H1 (cell line): ENCODE measurements around the gene HIC2.
"Not testable (repeated sequence)": the region's sequence is repeated elsewhere in the genome, so short reads cannot be mapped to it uniquely, and the experiment has no call there.

Experiments used
- EZH2 ChIP-seq: fragments of 200-600 bp; sonication (generic); IDR thresholded peaks from 2 replicates; pipeline ENCODE4 v1.7.1; 2012; ENCODE audit warnings: low read depth, mild to moderate bottlenecking, moderate library complexity, low read length, inconsistent platforms; ENCODE audit not compliant: severe bottlenecking
- SIN3A ChIP-seq, 2 experiments: IDR thresholded peaks in 1 of 2; conservative IDR thresholded peaks in 1 of 2; 2 replicates each; pipeline ENCODE4 v1.6.1; 2011 to 2012; ENCODE audit warnings: low read length in 2 of 2, improper control_type of control experiment in 1 of 2, low read depth in 1 of 2, mild to moderate bottlenecking in 1 of 2
- SP2 ChIP-seq: IDR thresholded peaks from 2 replicates; pipeline ENCODE4 v1.6.1; 2012; ENCODE audit warnings: mild to moderate bottlenecking, low read length, inconsistent platforms
- YY1 ChIP-seq: IDR thresholded peaks from 2 replicates; pipeline ENCODE4 v1.6.1; 2011; ENCODE audit warnings: low read depth, mild to moderate bottlenecking, low read length
- TF ChIP-seq, protein P1 (sequence below), 3 experiments: IDR thresholded peaks; 1 replicate in 2 of 3; 2 replicates in 1 of 3; pipeline versions ENCODE4 v1.5.1 to v1.6.1; 2011; ENCODE audit warnings: low read length in 3 of 3, mild to moderate bottlenecking in 3 of 3, inconsistent platforms in 2 of 3, low read depth in 1 of 3, moderate library complexity in 1 of 3; ENCODE audit not compliant: insufficient read depth in 1 of 3; ENCODE audit errors: control extremely low read depth in 1 of 3

DNA sequence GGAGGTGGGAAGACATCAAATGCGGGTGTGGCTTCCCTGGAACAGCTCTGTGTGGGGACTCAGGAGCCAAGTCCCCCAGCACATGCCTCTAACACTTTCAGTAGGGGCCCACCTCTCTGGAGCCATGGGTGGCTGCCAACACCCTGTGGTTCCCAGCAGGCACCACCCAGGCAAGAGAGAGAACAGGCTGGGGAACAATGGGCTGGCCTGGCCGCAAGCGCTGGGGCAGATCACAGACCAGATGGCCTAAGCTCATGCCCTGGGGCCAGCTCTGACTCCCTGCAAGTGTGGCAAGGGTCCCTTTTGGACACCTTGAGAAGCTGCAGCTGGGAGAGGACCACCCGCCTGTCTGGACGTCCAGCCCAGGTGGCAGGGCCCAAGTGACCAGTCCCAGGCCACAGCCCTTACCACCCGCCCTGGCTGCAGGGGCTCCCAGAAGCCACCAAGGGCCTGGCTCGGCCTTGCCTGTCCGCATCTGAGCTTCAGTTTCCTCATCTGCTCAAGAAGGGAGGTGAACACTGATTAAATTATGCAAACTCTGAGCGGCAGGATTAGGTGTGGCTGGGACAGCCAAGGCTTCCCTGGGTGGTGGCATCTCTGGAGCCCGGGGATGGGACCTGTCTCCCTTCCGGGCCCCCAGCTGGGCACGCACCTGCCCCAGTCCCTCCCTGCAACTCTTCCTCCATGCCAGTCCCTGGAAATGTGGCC is 48.4 kb upstream of the HIC2 start:
- not testable (repeated sequence) for TF ChIP-seq YY1; SP2; EZH2; SIN3A (conservative IDR thresholded peaks at IDR 0.05 in 1 of 2, IDR thresholded peaks at IDR 0.05 in 1 of 2; ENCODE audit: low read depth in 1 of 2, low read length in 2 of 2)
- TF ChIP-seq, protein P1, sequence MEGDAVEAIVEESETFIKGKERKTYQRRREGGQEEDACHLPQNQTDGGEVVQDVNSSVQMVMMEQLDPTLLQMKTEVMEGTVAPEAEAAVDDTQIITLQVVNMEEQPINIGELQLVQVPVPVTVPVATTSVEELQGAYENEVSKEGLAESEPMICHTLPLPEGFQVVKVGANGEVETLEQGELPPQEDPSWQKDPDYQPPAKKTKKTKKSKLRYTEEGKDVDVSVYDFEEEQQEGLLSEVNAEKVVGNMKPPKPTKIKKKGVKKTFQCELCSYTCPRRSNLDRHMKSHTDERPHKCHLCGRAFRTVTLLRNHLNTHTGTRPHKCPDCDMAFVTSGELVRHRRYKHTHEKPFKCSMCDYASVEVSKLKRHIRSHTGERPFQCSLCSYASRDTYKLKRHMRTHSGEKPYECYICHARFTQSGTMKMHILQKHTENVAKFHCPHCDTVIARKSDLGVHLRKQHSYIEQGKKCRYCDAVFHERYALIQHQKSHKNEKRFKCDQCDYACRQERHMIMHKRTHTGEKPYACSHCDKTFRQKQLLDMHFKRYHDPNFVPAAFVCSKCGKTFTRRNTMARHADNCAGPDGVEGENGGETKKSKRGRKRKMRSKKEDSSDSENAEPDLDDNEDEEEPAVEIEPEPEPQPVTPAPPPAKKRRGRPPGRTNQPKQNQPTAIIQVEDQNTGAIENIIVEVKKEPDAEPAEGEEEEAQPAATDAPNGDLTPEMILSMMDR (IDR thresholded peaks at IDR 0.05; ENCODE audit: control extremely low read depth in 1 of 3, insufficient read depth in 1 of 3, low read depth in 1 of 3, low read length in 3 of 3) = not testable (repeated sequence)
